GM12872 (cell line): ENCODE results near the gene SPC24.

Experiments
- TF ChIP-seq, protein P1 (sequence below): IDR thresholded peaks from 3 replicates; pipeline ENCODE4 v1.5.1; 2011; ENCODE audit warnings: low read depth, mild to moderate bottlenecking, low read length, moderate library complexity; ENCODE audit not compliant: insufficient read depth

The SPC24 gene

DNA sequence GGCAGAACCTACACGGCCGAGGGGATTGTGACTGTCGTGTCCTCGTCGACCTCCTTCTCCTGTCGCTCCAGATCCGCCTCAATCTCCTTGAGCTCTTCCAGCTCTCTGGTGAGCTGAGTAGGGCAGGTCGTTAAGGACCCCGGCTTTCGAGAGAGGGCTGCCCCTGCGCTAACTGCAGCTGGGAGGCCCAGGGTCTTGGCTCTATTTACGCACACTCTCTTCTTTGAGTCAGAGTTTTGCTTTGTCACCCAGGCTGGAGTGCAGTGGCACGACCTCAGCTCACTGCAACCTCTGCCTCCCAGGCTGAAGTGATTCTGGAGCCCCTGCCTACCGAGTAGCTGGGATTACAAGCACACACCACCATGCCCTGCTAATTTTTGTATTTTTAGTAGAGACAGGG lies 7.6 kb downstream of the SPC24 start:
- TF ChIP-seq, protein P1, sequence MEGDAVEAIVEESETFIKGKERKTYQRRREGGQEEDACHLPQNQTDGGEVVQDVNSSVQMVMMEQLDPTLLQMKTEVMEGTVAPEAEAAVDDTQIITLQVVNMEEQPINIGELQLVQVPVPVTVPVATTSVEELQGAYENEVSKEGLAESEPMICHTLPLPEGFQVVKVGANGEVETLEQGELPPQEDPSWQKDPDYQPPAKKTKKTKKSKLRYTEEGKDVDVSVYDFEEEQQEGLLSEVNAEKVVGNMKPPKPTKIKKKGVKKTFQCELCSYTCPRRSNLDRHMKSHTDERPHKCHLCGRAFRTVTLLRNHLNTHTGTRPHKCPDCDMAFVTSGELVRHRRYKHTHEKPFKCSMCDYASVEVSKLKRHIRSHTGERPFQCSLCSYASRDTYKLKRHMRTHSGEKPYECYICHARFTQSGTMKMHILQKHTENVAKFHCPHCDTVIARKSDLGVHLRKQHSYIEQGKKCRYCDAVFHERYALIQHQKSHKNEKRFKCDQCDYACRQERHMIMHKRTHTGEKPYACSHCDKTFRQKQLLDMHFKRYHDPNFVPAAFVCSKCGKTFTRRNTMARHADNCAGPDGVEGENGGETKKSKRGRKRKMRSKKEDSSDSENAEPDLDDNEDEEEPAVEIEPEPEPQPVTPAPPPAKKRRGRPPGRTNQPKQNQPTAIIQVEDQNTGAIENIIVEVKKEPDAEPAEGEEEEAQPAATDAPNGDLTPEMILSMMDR: no peak

DNA sequence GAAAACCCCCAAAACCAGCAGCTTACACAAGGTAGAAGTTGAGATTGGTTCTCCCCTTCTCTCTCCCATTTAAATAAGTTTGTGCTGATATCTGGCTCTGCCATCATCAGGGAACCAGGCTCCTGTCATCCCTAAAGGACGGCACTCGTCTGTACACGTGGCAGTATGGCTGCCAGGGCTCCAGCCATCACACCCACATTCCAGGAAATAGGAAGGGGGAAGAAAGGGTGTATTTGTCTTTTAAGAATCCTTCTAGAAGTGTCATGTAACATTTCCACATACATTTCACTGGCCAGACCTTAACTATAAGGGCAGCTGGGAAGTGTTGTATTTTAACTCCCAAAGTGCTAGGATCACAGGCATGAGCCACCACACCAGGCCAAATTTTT lies 10.1 kb downstream of the SPC24 start:
- TF ChIP-seq, protein P1: no peak

DNA sequence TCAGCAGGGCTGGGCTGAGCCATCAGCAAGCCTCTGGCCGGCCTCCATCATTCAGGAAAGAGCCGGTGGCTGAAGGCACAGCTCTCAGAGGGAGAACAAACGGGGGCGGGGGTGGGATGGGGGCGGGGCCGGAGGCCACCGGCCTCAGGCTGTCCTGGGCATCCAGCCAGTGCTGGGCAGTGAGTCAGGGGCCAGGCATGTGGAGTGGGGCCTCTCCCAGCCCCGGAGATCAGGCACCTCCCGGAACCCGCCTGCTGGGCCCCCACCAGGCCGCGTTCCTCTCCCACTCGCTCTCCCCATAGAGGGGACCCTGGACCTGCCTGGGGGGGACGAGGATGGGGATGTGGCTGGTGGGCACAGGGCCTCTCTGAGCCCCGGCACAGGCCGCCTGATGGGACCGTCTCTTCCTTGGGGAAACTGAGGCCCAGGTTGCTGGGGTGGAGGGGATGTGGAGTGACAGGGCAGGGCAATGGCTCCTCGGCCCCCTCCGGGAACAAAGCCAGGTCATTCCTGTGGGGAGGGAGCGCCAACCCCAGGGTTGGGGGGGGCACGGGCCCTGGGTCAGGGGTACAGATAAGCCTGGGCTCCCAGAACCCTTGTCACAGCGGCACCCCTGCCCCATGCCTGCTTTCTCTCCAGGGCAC lies 12.9 kb downstream of the SPC24 start:
- TF ChIP-seq, protein P1: no peak

DNA sequence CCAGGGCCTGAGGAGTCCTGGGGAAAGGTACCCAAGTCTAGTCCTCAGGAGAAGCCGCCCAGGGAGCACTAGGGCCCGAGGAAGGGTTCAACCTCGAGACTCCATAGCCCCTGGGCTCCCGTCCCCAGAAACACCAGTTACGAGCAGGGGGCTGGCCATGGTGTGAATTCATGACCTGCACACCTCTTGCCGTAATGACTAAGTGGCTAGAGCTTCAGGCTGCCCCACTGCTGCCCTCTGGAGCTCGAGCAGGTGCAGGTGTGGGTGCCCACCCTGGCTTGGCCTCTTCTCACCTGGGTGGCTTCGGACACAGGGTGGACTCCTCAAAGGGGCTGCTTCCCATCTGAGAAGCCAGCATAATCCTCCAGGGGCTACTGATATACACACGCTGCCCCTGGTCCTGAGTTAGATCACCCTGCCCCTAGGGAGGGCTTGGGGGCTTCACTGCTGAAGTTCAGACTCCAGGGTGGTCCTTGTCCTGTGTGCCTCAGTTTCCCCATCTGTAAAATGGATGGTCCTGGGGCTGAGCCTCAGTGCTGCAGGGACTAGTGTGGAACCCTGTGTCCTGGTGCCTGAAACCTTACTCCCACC lies 13.6 kb downstream of the SPC24 start:
- TF ChIP-seq, protein P1: 0 out of 3 replicates have a peak, but pooled peaks have one; percentile 8

DNA sequence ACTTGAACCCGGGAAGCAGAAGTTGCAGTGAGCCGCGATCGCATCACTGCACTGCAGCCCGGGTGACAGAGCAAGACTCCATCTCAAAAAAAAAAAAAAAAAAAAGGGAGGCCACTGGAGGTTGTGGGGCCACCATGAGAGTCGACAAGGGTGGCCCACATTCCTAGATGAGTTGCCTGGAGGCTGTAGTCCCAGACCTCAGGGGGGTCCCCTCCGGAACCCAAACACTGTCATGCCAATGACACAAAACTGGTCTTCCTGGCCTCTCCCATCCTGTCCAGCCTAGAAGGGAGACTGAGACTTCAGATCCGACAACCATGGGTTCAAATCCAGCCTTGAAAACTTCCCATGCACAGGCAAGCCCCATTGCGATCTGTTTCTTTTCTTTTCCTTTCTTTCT lies 14.7 kb downstream of the SPC24 start:
- TF ChIP-seq, protein P1: no peak

DNA sequence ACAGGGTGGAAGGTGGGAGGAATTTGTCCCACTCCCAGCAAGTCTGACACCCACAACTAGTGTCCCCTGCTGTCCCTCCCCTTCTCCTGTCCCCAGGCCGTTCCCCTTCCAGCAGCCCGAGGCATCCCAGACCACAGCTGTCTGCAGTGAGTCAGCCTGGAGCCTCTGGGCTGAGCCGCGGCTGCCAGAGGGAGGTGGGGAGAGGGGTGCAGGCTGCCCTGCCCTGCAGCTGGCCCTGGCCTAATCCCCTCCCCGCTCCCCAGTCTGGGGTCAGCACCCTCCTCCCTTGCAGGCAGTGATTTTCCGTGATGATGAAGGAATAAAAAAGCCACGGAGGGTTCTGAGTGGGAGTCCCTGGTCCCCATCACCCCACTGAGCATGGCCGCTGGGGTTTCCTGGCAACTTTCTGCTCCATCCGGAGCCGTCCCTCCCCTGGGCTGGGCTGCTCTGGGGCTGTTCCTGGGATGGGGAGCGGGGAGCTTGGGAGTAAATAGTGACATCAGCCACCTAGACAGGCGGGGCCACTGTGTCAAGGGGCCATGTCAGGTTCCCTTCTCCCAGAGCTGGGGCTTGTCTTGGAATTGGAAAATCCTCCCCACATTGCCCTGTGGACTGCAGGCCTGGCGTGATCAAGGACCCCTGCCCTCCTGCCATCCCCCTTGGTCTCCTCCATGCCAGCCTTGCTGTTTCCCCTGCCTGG lies 16.8 kb downstream of the SPC24 start:
- TF ChIP-seq, protein P1: no peak

DNA sequence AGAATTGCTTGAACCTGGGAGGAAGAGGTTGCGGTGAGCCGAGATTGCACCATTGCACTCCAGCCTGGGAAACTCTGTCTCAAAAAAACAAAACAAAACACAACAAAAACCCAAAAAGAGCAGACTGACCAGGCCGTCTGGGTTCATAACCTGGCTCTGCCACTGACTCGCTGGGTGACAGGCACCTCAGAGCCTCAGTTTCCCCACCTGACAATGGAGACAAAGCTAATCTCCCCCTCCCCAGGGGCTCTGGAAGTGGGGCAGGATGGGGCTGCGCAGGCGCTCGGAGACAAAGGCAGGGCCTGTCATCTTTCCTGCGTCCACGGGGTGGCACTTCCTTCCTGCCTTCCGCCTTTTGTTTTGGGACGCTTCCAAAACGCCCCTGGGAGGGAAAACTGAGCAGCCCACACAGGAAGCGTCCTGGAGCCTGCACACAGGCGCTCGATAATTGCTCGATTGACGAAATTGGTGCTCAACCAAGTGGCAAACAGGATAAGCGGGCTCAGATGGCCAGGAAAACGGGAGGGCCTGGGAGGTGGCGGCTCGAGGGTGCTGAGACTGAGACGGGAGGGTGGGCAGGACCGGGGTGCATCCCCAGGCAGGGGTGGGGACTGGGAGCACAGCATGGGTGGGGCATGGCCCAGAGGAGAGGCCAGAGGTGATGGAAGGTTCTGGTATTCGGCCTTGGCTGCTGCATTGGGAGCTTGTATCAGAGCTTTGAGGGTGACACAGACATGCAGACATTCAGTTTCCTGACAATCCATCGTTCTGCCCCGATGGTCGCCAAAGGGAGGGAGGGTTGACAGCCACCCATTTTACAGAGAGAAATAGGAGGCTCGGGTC lies 17.8 kb downstream of the SPC24 start:
- TF ChIP-seq, protein P1: peak; percentile 89
